Gastrocnemius medialis (tissue), 4 donors: ENCODE data around the gene ZNF335. TPM values are rescaled to one million over a fixed set of nuclear protein-coding genes. Genes with fewer than 3 reads are reported as not detected.

Experiments
- ATAC-seq, 2 donors: fragments of 150-250 bp; one replicate each; pipeline ENCODE4 v1.9.1; 2016
- DNase-seq, 2 donors: peaks; one replicate each; pipeline ENCODE4 v3.0.0-alpha.2; 2019
- H3K27ac ChIP-seq, 4 donors: fragments of 200-600 bp; sonication (generic); 1 replicate in 1 of 4; 2 replicates in 3 of 4; pipeline ENCODE4 v1.5.1; 2016 to 2018; ENCODE audit warnings: mild to moderate bottlenecking in 2 of 4, moderate library complexity in 1 of 4
- H3K27me3 ChIP-seq, 3 donors: fragments of 200-600 bp; sonication (generic) in 2 of 3; 1 replicate in 1 of 3; 2 replicates in 2 of 3; pipeline versions ENCODE4 v1.5.1 to v1.6.0; 2016 to 2019; ENCODE audit warnings: mild to moderate bottlenecking in 1 of 3, moderate library complexity in 1 of 3
- H3K36me3 ChIP-seq, 2 donors: fragments of 200-600 bp; sonication (generic) in 1 of 2; one replicate each; pipeline ENCODE4 v1.5.1; 2017 to 2018
- H3K4me1 ChIP-seq, 2 donors: fragments of 200-600 bp; sonication (generic) in 1 of 2; one replicate each; pipeline ENCODE4 v1.5.1; 2016 to 2017; ENCODE audit warnings: mild to moderate bottlenecking in 2 of 2
- H3K4me3 ChIP-seq, 4 donors: fragments of 200-600 bp; sonication (generic) in 3 of 4; 1 replicate in 1 of 4; 2 replicates in 3 of 4; pipeline ENCODE4 v1.5.1; 2016 to 2019; ENCODE audit warnings: mild to moderate bottlenecking in 2 of 4
- H3K9me3 ChIP-seq, 3 donors: fragments of 200-600 bp; sonication (generic) in 2 of 3; 1 replicate in 1 of 3; 2 replicates in 2 of 3; pipeline ENCODE4 v1.5.1; 2016 to 2019
- CTCF ChIP-seq, 5 experiments: fragments of 450-650 bp in 3 of 5; fragments of 200-600 bp in 2 of 5; sonication (generic) in 2 of 5; IDR thresholded peaks in 4 of 5; conservative IDR thresholded peaks in 1 of 5; 1 replicate in 4 of 5; 2 replicates in 1 of 5; pipeline ENCODE4 v1.5.1; 2016 to 2019; ENCODE audit warnings: antibody characterized with exemption in 5 of 5, mild to moderate bottlenecking in 3 of 5, moderate library complexity in 3 of 5
- POLR2A ChIP-seq, 2 donors: fragments of 450-650 bp; IDR thresholded peaks; one replicate each; pipeline ENCODE4 v1.6.1; 2017; ENCODE audit warnings: antibody characterized with exemption in 2 of 2, mild to moderate bottlenecking in 2 of 2, moderate library complexity in 2 of 2
- in situ Hi-C, 4 donors: fragments of 200-750 bp; cut with MboI; loops; one replicate each; pipeline versions ENCODE4 v1.15.0 to v1.8.0; 2017; ENCODE audit warnings: low sequenced_read_pairs in 4 of 4
- intact Hi-C: fragments of 100-400 bp; cut with DNase I; formaldehyde crosslinking; loops from one replicate; pipeline ENCODE4 v1.15.1; 2023; ENCODE audit warnings: low total_unique reads
- total RNA-seq, 4 donors: library from RNA; depleted of rRNA; stranded (reverse); fragments of >200 nt; gene quantifications; one replicate each; pipeline versions ENCODE4 v1.1.0 to v1.2.3, GENCODE V29; 2016

The ZNF335 gene
- total RNA-seq, 4 donors from 2014 or later = 8.3 to 19.1 (median 12.7) TPM

DNA sequence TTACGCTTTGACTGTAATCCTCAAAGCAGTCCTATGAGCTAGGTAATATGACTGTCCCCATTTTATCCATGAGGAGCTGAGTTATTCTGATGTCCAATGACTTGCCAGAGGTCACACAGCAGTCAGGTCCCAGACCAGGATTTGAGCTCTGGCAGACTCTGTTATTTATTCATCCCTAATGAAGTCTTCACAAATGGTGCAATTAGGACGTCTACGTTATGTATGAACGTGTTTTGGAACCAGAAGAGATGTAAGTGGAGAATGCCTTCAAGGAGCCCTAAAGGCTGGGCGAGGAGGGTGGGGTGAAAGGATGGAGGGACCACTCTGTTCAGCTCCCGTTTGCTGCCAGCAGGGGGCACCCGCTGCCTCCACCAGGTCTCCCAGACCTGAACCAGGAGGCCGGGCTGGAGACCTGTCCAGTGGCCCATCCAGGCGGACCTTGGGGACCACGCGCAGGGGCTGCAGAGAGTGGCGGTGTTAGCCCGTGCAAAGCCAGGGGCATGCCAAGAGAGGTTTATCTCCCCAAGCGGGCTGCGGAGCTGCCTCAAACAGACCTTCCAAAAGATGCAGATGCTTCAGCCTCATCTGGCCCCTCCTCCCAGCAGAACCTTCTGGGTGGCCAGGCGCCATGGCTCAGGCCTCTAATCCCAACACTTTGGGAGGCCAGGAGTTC, 15.2 kb upstream of the ZNF335 start:
- peaks cover 0 to 7% (median 4%) of the 10 kb centered on the region in 3 donors for H3K27me3 ChIP-seq

GRCh38 chr20:45985573-45985972, 13.6 kb upstream of the ZNF335 start:
- in situ Hi-C loops (no loop called here), intact Hi-C loops (no loop called here)
- Histone ChIP-seq H3K9me3 (no peaks in the 10 kb centered on the region), H3K27ac (no peak overlapping the region), H3K27me3 (peaks cover 0 to 7% (median 0%) of the 10 kb centered on the region in 3 donors), H3K4me1 (no peaks in the 10 kb centered on the region), H3K36me3 (no peaks in the 10 kb centered on the region), H3K4me3 (no peak overlapping the region)
- DNase-seq = no peak
- no peak for ATAC-seq
- TF ChIP-seq POLR2A (IDR thresholded peaks at IDR 0.05) (no peak), CTCF (IDR thresholded peaks at IDR 0.05 in 4 of 5, conservative IDR thresholded peaks at IDR 0.05 in 1 of 5) (no peak)

More for the DNA sequence above, 15.2 kb upstream of the ZNF335 start:
- H3K9me3 ChIP-seq = no peaks in the 10 kb centered on the region
- intact Hi-C loops (no loop called here), in situ Hi-C loops (no loop called here)
- DNase-seq = peak in 1 of 2 donors; percentile 36
- peak; percentile 52 to 74 for ATAC-seq
- H3K36me3 ChIP-seq = no peaks in the 10 kb centered on the region
- H3K27ac ChIP-seq = no peak overlapping the region
- peak in 4 of 5 experiments; percentile 47 to 77 (median 62) for TF ChIP-seq CTCF (IDR thresholded peaks at IDR 0.05 in 4 of 5, conservative IDR thresholded peaks at IDR 0.05 in 1 of 5)
- TF ChIP-seq POLR2A (IDR thresholded peaks at IDR 0.05) = no peak
- no peak overlapping the region for H3K4me3 ChIP-seq
- H3K4me1 ChIP-seq = no peaks in the 10 kb centered on the region

DNA sequence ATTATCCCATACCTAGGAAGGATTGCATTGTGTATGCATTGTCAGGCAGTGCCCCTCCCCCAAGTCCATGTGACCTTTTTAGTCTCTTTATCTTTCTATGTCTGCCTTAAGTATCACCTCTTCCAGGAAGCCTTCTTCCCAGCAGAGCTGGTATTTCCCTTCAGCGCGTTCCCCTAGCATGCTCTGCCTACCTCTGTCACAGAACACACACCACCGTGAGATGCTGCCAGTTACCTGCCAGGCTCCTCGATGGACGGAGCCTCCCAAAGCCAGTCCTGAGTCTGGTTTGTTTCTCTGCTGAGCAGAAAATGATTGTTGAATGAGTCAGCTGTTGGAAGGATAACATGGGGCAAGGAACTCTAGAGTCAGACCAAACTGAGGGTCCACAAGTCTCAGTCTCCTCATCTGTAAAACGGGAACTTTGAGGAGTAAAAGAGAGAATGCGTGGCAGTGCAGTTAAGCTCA, 11.3 kb upstream of the ZNF335 start:
- no peaks in the 10 kb centered on the region for H3K36me3 ChIP-seq
- H3K9me3 ChIP-seq = no peaks in the 10 kb centered on the region
- no peak overlapping the region for H3K4me3 ChIP-seq
- intact Hi-C loops = no loop called here
- no peaks in the 10 kb centered on the region for H3K27me3 ChIP-seq
- no peak overlapping the region for H3K27ac ChIP-seq
- H3K4me1 ChIP-seq = no peaks in the 10 kb centered on the region
- ATAC-seq = no peak
- DNase-seq = no peak
- in situ Hi-C loops = no loop called here
- TF ChIP-seq POLR2A (IDR thresholded peaks at IDR 0.05) (no peak), CTCF (IDR thresholded peaks at IDR 0.05 in 4 of 5, conservative IDR thresholded peaks at IDR 0.05 in 1 of 5) (no peak)

DNA sequence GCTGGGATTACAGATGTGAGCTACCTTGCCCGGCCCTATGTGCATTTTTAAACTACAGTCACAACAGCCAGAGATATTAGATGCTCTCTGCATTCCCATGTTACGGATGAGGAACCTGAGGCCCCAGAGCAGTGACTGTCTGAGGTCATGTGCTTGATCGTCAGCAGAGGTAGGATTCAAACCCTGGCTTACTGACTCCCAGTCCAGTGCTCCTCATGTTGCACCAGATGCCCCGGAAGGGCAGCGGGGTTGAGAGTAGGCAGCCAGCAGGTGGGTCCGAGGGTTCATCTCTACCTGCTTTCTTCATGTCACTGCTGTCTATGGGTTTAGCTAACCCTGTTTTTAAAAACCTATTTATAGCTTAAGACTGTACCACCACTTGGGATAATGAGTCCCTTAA, 9.3 kb upstream of the ZNF335 start:
- intact Hi-C loops (no loop called here), in situ Hi-C loops (no loop called here)
- no peak overlapping the region for H3K4me3 ChIP-seq
- H3K9me3 ChIP-seq = no peaks in the 10 kb centered on the region
- H3K36me3 ChIP-seq = no peaks in the 10 kb centered on the region
- ATAC-seq = no peak
- no peak for TF ChIP-seq POLR2A (IDR thresholded peaks at IDR 0.05)
- no peak for TF ChIP-seq CTCF (IDR thresholded peaks at IDR 0.05 in 4 of 5, conservative IDR thresholded peaks at IDR 0.05 in 1 of 5)
- H3K4me1 ChIP-seq = no peaks in the 10 kb centered on the region
- no peaks in the 10 kb centered on the region for H3K27me3 ChIP-seq
- no peak overlapping the region for H3K27ac ChIP-seq
- DNase-seq = no peak
